Prostate gland (tissue), 2 donors: ENCODE results near the gene NRDC.

ENCODE experiments used
- POLR2A ChIP-seq: fragments of 450-650 bp; IDR thresholded peaks from one replicate; pipeline ENCODE4 v1.6.1; 2016; ENCODE audit warnings: antibody characterized with exemption, mild to moderate bottlenecking
- POLR2AphosphoS5 ChIP-seq: sonication (generic); formaldehyde crosslinking; IDR thresholded peaks from one replicate; pipeline ENCODE4 v1.6.1; 2017; ENCODE audit warnings: antibody characterized with exemption
- TF ChIP-seq, protein P1 (sequence below), 4 experiments: fragments of 200-600 bp in 2 of 4; fragments of 450-650 bp in 2 of 4; sonication (generic) in 2 of 4; IDR thresholded peaks; 1 replicate in 3 of 4; 2 replicates in 1 of 4; pipeline ENCODE4 v1.5.1; 2016 to 2019; ENCODE audit warnings: antibody characterized with exemption in 4 of 4, mild to moderate bottlenecking in 2 of 4, moderate library complexity in 2 of 4

DNA sequence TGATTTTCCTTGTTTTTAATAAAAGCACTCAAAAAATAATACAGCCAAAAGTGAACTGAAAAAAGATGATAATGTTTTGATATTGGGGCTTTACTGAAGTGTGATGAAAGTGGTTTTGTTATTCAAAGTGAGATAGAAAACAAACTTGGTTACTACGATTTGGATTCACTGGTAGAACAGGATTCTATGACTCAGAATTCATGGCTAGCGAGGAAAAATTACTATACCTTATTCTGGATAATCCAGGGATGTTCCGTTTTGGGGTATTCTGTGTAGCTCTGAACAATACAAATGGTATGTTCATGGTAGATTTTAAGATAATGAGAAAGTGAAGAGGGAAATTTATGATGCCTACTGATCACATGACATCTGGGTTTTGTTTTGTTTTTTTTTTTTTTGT lies 117.7 kb downstream of the NRDC start:
- TF ChIP-seq, protein P1, sequence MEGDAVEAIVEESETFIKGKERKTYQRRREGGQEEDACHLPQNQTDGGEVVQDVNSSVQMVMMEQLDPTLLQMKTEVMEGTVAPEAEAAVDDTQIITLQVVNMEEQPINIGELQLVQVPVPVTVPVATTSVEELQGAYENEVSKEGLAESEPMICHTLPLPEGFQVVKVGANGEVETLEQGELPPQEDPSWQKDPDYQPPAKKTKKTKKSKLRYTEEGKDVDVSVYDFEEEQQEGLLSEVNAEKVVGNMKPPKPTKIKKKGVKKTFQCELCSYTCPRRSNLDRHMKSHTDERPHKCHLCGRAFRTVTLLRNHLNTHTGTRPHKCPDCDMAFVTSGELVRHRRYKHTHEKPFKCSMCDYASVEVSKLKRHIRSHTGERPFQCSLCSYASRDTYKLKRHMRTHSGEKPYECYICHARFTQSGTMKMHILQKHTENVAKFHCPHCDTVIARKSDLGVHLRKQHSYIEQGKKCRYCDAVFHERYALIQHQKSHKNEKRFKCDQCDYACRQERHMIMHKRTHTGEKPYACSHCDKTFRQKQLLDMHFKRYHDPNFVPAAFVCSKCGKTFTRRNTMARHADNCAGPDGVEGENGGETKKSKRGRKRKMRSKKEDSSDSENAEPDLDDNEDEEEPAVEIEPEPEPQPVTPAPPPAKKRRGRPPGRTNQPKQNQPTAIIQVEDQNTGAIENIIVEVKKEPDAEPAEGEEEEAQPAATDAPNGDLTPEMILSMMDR (IDR thresholded peaks at IDR 0.05): no peak
- TF ChIP-seq POLR2A: no peak
- no peak for TF ChIP-seq POLR2AphosphoS5
